Measurements from ENCODE around the gene AFF2. TPM values are rescaled to one million over a fixed set of nuclear protein-coding genes. Genes with fewer than 3 reads are reported as not detected.

Gene AFF2
- total RNA-seq, 1 donor = 16.2 TPM

GRCh38 chrX:148517176-148517575, 16.8 kb downstream of the AFF2 start:
- Histone ChIP-seq H3K4me3 (ENCODE audit: low read length) (no peak overlapping the region), H3K27me3 (ENCODE audit: insufficient read depth, low read length) (no peaks in the 10 kb centered on the region), H3K9me3 (ENCODE audit: low read depth, low read length) (no peaks in the 10 kb centered on the region), H3K4me1 (ENCODE audit: insufficient read depth, low read length) (no peaks in the 10 kb centered on the region)

DNA sequence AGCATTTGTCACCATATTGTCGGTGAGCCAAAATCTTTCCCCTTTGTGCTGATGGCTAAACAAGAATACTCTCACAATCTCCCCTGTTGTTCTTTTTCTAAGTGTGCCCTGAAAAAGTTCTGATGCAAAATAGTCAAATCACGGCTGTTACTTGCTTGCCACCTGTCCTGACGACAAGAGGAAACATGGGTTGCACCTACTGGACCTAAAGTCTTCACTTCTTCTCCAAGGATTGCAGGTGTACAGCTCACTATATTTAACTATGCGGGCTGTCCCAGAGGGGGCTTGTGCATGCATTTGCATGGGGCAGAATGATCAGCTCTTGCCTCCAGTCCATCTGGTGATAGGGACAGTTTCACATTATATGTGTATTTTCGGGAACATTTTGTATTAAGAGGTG, 21.6 kb downstream of the AFF2 start:
- H3K4me1 ChIP-seq (ENCODE audit: insufficient read depth, low read length) = no peaks in the 10 kb centered on the region
- no peaks in the 10 kb centered on the region for H3K27me3 ChIP-seq (ENCODE audit: insufficient read depth, low read length)
- no peak overlapping the region for H3K4me3 ChIP-seq (ENCODE audit: low read length)
- no peaks in the 10 kb centered on the region for H3K9me3 ChIP-seq (ENCODE audit: low read depth, low read length)

DNA sequence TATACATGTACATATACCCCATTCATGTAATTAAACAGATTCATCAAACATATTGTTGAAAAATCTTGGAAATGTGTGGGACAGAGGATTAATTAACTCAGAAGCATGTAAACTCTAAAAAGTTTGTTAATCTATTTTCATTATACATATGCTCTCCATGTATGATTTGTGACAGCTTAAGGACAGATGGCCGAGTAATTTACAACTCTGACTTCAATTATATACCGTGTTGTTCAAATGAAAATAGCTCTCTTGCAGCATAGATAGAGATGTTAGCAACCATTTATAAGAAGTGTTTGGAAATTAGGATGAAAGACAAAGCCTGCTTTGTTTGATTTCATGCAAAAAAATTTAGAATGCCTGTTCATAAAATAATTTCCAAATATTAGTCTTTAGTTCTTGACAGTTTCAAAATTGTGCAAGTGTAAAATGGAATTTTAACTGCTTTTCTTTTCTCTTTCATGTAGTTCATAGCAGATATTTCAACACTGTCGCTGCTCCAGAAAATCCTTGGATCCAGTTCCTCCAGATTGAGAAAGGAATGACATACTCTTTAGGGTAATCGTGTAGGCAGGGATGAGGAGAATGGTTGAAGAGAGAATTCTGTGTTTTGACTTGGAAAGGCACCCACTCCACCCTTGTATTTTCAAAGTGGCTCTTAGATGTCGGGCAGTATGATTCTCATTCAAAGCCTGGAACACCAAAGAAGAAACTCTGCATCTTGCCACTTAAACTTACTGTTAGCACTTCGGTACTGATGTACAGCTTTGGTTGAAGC, 23.1 kb downstream of the AFF2 start:
- no peaks in the 10 kb centered on the region for H3K27me3 ChIP-seq (ENCODE audit: insufficient read depth, low read length)
- H3K4me1 ChIP-seq (ENCODE audit: insufficient read depth, low read length) = no peaks in the 10 kb centered on the region
- no peaks in the 10 kb centered on the region for H3K9me3 ChIP-seq (ENCODE audit: low read depth, low read length)
- no peak overlapping the region for H3K4me3 ChIP-seq (ENCODE audit: low read length)

- Histone ChIP-seq H3K4me1 (ENCODE audit: insufficient read depth, low read length) (no peaks in the 10 kb centered on the region), H3K9me3 (ENCODE audit: low read depth, low read length) (no peaks in the 10 kb centered on the region), H3K27me3 (ENCODE audit: insufficient read depth, low read length) (no peaks in the 10 kb centered on the region), H3K4me3 (ENCODE audit: low read length) (no peak overlapping the region)
Measured at GRCh38 chrX:148530464-148531077, 30.2 kb downstream of the AFF2 start.

DNA sequence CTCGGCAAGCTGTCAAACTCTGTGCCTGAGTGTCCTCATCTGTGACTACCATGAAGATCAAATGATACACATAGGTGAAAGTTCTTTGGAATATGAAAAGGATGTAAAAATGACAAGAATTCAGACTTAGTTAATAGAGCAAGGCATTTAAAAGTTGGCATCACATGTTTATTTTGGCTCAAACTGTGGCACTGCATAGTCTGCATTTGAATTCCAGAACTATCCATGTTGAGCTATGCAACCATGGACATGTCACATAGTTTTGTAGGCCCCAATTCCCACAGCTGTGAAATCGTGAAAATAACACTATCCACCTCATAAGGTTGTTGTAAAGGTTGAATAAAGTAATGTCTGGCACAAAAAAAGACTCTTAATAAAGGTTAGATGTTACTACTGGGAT, 33.9 kb downstream of the AFF2 start:
- Histone ChIP-seq H3K4me3 (ENCODE audit: low read length) (no peak overlapping the region), H3K27me3 (ENCODE audit: insufficient read depth, low read length) (no peaks in the 10 kb centered on the region), H3K4me1 (ENCODE audit: insufficient read depth, low read length) (no peaks in the 10 kb centered on the region), H3K9me3 (ENCODE audit: low read depth, low read length) (no peaks in the 10 kb centered on the region)

GRCh38 chrX:148535639-148536038, 35.2 kb downstream of the AFF2 start:
- Histone ChIP-seq H3K9me3 (ENCODE audit: low read depth, low read length) (no peaks in the 10 kb centered on the region), H3K27me3 (ENCODE audit: insufficient read depth, low read length) (no peaks in the 10 kb centered on the region), H3K4me3 (ENCODE audit: low read length) (no peak overlapping the region), H3K4me1 (ENCODE audit: insufficient read depth, low read length) (no peaks in the 10 kb centered on the region)

- Histone ChIP-seq H3K27me3 (ENCODE audit: insufficient read depth, low read length) (no peaks in the 10 kb centered on the region), H3K4me3 (ENCODE audit: low read length) (no peak overlapping the region), H3K9me3 (ENCODE audit: low read depth, low read length) (no peaks in the 10 kb centered on the region), H3K4me1 (ENCODE audit: insufficient read depth, low read length) (no peaks in the 10 kb centered on the region)
Measured at GRCh38 chrX:148536961-148537360, 36.5 kb downstream of the AFF2 start.

DNA sequence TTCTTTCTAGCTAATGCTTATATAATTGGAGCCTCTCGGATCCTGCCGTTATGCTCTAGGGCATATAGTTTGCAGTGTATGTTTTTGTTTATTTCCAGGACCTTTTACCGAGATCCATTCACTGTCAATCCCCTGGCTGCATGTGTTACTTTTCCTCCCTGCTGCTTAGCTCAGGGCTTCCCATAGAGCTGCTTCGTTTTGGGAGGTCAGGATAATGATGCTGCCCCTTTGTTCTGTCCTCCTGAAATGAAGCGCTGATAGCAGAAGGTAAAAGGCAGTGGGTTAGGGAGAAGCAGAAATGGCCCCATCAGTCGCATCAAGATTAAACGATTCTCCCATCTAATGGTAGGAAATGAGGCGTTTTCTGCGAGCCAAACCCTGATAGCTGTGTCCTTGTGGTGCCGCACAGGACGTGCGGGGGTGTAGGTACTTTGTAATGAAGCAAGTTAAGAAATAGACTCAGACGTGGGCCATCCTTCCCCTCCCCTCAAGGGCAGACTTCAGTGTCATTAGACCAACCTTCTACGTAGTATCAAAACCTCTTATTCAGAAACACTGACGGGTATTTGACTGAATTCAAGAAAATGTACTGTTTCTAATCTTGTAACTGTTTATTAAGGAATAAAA, 37.3 kb downstream of the AFF2 start:
- H3K4me1 ChIP-seq (ENCODE audit: insufficient read depth, low read length) = peaks cover 4% of the 10 kb centered on the region

DNA sequence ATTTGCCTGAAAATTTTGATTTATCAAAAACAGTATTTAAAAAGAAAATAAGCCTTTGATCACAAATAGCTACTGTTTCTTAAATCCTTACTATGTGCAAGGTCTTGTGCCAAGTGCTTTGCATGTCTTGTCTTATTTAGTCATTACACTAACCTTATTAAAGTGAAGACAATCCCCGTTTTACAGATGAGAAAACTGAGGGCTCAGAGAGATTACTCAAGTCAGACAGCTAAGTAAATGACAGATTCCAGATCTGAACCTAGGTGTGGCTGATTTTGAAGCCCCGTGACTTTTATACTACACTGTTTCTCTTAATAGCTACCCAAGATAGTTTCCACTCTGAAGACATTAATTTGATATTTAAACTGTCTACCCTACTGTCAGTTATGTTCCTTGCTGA, 38.2 kb downstream of the AFF2 start:
- Histone ChIP-seq H3K4me3 (ENCODE audit: low read length) (no peak overlapping the region), H3K4me1 (ENCODE audit: insufficient read depth, low read length) (peaks cover 9% of the 10 kb centered on the region), H3K27me3 (ENCODE audit: insufficient read depth, low read length) (no peaks in the 10 kb centered on the region), H3K9me3 (ENCODE audit: low read depth, low read length) (no peaks in the 10 kb centered on the region)

More for the DNA sequence above, 37.3 kb downstream of the AFF2 start:
- H3K4me3 ChIP-seq (ENCODE audit: low read length) = no peak overlapping the region
- H3K27me3 ChIP-seq (ENCODE audit: insufficient read depth, low read length) = no peaks in the 10 kb centered on the region
- no peaks in the 10 kb centered on the region for H3K9me3 ChIP-seq (ENCODE audit: low read depth, low read length)

GRCh38 chrX:148540114-148540513, 39.7 kb downstream of the AFF2 start:
- no peaks in the 10 kb centered on the region for H3K27me3 ChIP-seq (ENCODE audit: insufficient read depth, low read length)
- H3K9me3 ChIP-seq (ENCODE audit: low read depth, low read length) = no peaks in the 10 kb centered on the region
- H3K4me3 ChIP-seq (ENCODE audit: low read length) = no peak overlapping the region
- H3K4me1 ChIP-seq (ENCODE audit: insufficient read depth, low read length) = peaks cover 9% of the 10 kb centered on the region

- no peaks in the 10 kb centered on the region for H3K9me3 ChIP-seq (ENCODE audit: low read depth, low read length)
- no peak overlapping the region for H3K4me3 ChIP-seq (ENCODE audit: low read length)
- peaks cover 9% of the 10 kb centered on the region for H3K4me1 ChIP-seq (ENCODE audit: insufficient read depth, low read length)
- H3K27me3 ChIP-seq (ENCODE audit: insufficient read depth, low read length) = no peaks in the 10 kb centered on the region
Measured at GRCh38 chrX:148540671-148541583, 40.5 kb downstream of the AFF2 start.

GRCh38 chrX:148541584-148541940, 41.1 kb downstream of the AFF2 start:
- H3K9me3 ChIP-seq (ENCODE audit: low read depth, low read length) = no peaks in the 10 kb centered on the region
- no peak overlapping the region for H3K4me3 ChIP-seq (ENCODE audit: low read length)
- H3K4me1 ChIP-seq (ENCODE audit: insufficient read depth, low read length) = peaks cover 9% of the 10 kb centered on the region
- no peaks in the 10 kb centered on the region for H3K27me3 ChIP-seq (ENCODE audit: insufficient read depth, low read length)

- no peak overlapping the region for H3K4me3 ChIP-seq (ENCODE audit: low read length)
- H3K4me1 ChIP-seq (ENCODE audit: insufficient read depth, low read length) = peaks cover 9% of the 10 kb centered on the region
- no peaks in the 10 kb centered on the region for H3K9me3 ChIP-seq (ENCODE audit: low read depth, low read length)
- no peaks in the 10 kb centered on the region for H3K27me3 ChIP-seq (ENCODE audit: insufficient read depth, low read length)
Measured at GRCh38 chrX:148542481-148543255, 42.3 kb downstream of the AFF2 start.

GRCh38 chrX:148552775-148553174, 52.4 kb downstream of the AFF2 start:
- no peak overlapping the region for H3K4me3 ChIP-seq (ENCODE audit: low read length)
- H3K27me3 ChIP-seq (ENCODE audit: insufficient read depth, low read length) = no peaks in the 10 kb centered on the region
- H3K9me3 ChIP-seq (ENCODE audit: low read depth, low read length) = no peaks in the 10 kb centered on the region
- H3K4me1 ChIP-seq (ENCODE audit: insufficient read depth, low read length) = no peaks in the 10 kb centered on the region

Measured in mononuclear cell (primary cell).